B cell (primary cell): ENCODE data around the gene NUBP2. TPM values are rescaled to one million over a fixed set of nuclear protein-coding genes. Genes with fewer than 3 reads are reported as not detected.
A peak's percentile ranks its signal among the peaks of the same experiment; 100 is the strongest.

ENCODE experiments used
- ATAC-seq: fragments of 200-7000 bp; cut with Tn5 transposase; one replicate; pipeline ENCODE4 v1.10.0; 2021; ENCODE audit warnings: low read depth, mild to moderate bottlenecking, moderate number of reproducible peaks, moderate library complexity
- CTCF ChIA-PET: fragments of 350-600 bp; sonication (Branson Sonifier 250); formaldehyde crosslinking; loops from one replicate; lab custom pipeline; 2021; ENCODE audit warnings: antibody characterized with exemption, inconsistent platforms; lab: Charles Lee
- POLR2A ChIA-PET: fragments of 350-600 bp; sonication (Branson Sonifier 250); formaldehyde crosslinking; loops from one replicate; lab custom pipeline; 2021; ENCODE audit warnings: antibody characterized with exemption; lab: Charles Lee
- DNase-seq: peaks from one replicate; pipeline ENCODE4 v3.0.0; 2013
- H2AFZ ChIP-seq: 2 replicates; pipeline ENCODE4 v1.6.1; 2012; ENCODE audit warnings: mild to moderate bottlenecking, low read depth, low read length; ENCODE audit not compliant: insufficient read depth, poor library complexity, severe bottlenecking
- H3K27ac ChIP-seq, 2 donors: 1 replicate in 1 of 2; 2 replicates in 1 of 2; pipeline ENCODE4 v1.5.1; 2012 to 2013; ENCODE audit warnings: low read length in 2 of 2, mild to moderate bottlenecking in 2 of 2, moderate library complexity in 1 of 2
- H3K27me3 ChIP-seq, 4 experiments: fragments of 200-600 bp in 1 of 4; sonication (generic) in 1 of 4; replicated peaks in 1 of 4; 1 replicate in 2 of 4; 2 replicates in 2 of 4; pipeline versions ENCODE4 v1.6.1 to v1.7.0; 2013 to 2016; ENCODE audit warnings: low read length in 3 of 4, mild to moderate bottlenecking in 2 of 4, mixed read lengths in 1 of 4, moderate library complexity in 1 of 4; ENCODE audit not compliant: insufficient read depth in 4 of 4, control insufficient read depth in 3 of 4; ENCODE audit errors: control extremely low read depth in 1 of 4
- H3K36me3 ChIP-seq, 2 experiments: replicated peaks in 1 of 2; 1 replicate in 1 of 2; 2 replicates in 1 of 2; pipeline versions ENCODE4 v1.6.1 to v1.7.1; 2013; ENCODE audit warnings: low read length in 1 of 2; ENCODE audit not compliant: insufficient read depth in 2 of 2, control insufficient read depth in 1 of 2; ENCODE audit errors: control extremely low read depth in 1 of 2, extremely low read depth in 1 of 2
- H3K4me1 ChIP-seq, 2 donors: fragments of 200-600 bp in 1 of 2; sonication (generic) in 1 of 2; 1 replicate in 1 of 2; 2 replicates in 1 of 2; pipeline versions ENCODE4 v1.5.1 to v1.6.1; 2013 to 2017; ENCODE audit warnings: low read length in 2 of 2; ENCODE audit not compliant: control insufficient read depth in 2 of 2, insufficient read depth in 2 of 2
- H3K4me2 ChIP-seq: replicated peaks from 2 replicates; pipeline ENCODE3; 2012; ENCODE audit warnings: mild to moderate bottlenecking, low read depth, low read length; ENCODE audit not compliant: poor library complexity, severe bottlenecking
- H3K4me3 ChIP-seq, 5 experiments: fragments of 200-600 bp in 1 of 5; sonication (generic) in 1 of 5; 1 replicate in 3 of 5; 2 replicates in 2 of 5; pipeline versions ENCODE4 v1.5.1 to v1.7.0; 2011 to 2016; ENCODE audit warnings: low read length in 4 of 5, mild to moderate bottlenecking in 4 of 5, low read depth in 2 of 5, control low read depth in 1 of 5, moderate library complexity in 1 of 5; ENCODE audit not compliant: insufficient read depth in 1 of 5; ENCODE audit errors: control extremely low read depth in 1 of 5, extremely low read depth in 1 of 5
- H3K79me2 ChIP-seq: fragments of 200-600 bp; sonication (generic); one replicate; pipeline ENCODE4 v1.6.0; 2016; ENCODE audit warnings: low read length; ENCODE audit not compliant: control insufficient read depth, insufficient read depth
- H3K9ac ChIP-seq: fragments of 200-600 bp; sonication (generic); 2 replicates; pipeline ENCODE4 v1.6.1; 2017; ENCODE audit warnings: mild to moderate bottlenecking, low read length, moderate library complexity
- H3K9me3 ChIP-seq, 3 donors: one replicate each; pipeline versions ENCODE4 v1.6.1 to v1.7.1; 2013; ENCODE audit warnings: low read length in 2 of 3; ENCODE audit not compliant: control insufficient read depth in 2 of 3, insufficient read depth in 1 of 3; ENCODE audit errors: control extremely low read depth in 1 of 3
- H4K20me1 ChIP-seq: 2 replicates; pipeline ENCODE4 v1.6.0; 2012; ENCODE audit warnings: mild to moderate bottlenecking, low read length; ENCODE audit not compliant: insufficient read depth, control insufficient read depth, poor library complexity, severe bottlenecking
- H3K27ac Mint-ChIP-seq: one replicate; pipeline ENCODE4 v1.8.0; 2021; ENCODE audit warnings: mixed read lengths
- H3K27me3 Mint-ChIP-seq: one replicate; pipeline ENCODE4 v1.8.0; 2021; ENCODE audit warnings: mixed read lengths
- H3K4me1 Mint-ChIP-seq: one replicate; pipeline ENCODE4 v1.8.0; 2021; ENCODE audit warnings: mixed read lengths
- H3K4me3 Mint-ChIP-seq: one replicate; pipeline ENCODE4 v1.8.0; 2021; ENCODE audit warnings: mixed read lengths
- H3K9me3 Mint-ChIP-seq: one replicate; pipeline ENCODE4 v1.8.0; 2022; ENCODE audit warnings: mixed read lengths; ENCODE audit not compliant: insufficient read depth
- CTCF ChIP-seq: fragments of 200-600 bp; IDR thresholded peaks from one replicate; pipeline ENCODE4 v1.8.0; 2022; ENCODE audit warnings: antibody characterized with exemption, mild to moderate bottlenecking
- EZH2 ChIP-seq: IDR thresholded peaks from 2 replicates; pipeline ENCODE4 v1.6.1; 2012; ENCODE audit warnings: borderline replicate concordance, low read depth, mild to moderate bottlenecking, moderate library complexity, low read length; ENCODE audit not compliant: insufficient read depth, poor library complexity, severe bottlenecking
- WGBS: methylation state at CpG from one replicate; pipeline ENCODE4 v1.1.5; 2013; ENCODE audit warnings: missing lambda C conversion rate; ENCODE audit not compliant: insufficient coverage; 5-methylcytosine and 5-hydroxymethylcytosine counted together
- intact Hi-C: fragments of 100-400 bp; cut with micrococcal nuclease; formaldehyde crosslinking; loops from one replicate; pipeline ENCODE4 v1.10.0; 2022
- polyA plus RNA-seq: library from polyadenylated mRNA; depleted of rRNA; stranded (reverse); fragments of >200 nt; gene quantifications from 2 replicates; pipeline ENCODE4 v1.2.3, GENCODE V29; 2012
- total RNA-seq, 2 donors: library from RNA; stranded (reverse); fragments of 120-200 nt in 1 of 2; gene quantifications; 1 replicate in 1 of 2; 2 replicates in 1 of 2; pipeline versions ENCODE4 v1.2.3 to v1.2.4, GENCODE V29; 2013 to 2022

Gene NUBP2
- total and polyA plus RNA-seq, 2 donors (not counting 1 experiment from before 2014, with no cell fraction given), result 50.2 to 71.7 TPM

- H3K4me3 ChIP-seq, result no peak overlapping the region
- no peak overlapping the region for H3K4me2 ChIP-seq
- ATAC-seq, result no peak
- CTCF ChIA-PET, result interaction anchor here (0.6 kb wide), 1 partner anchor 75 kb away, joined by 3 read pairs; no protein-coding TSS in a partner anchor
- H3K27ac ChIP-seq, result no peak overlapping the region
- peaks cover 19 to 37% of the 10 kb centered on the region in 2 donors for H3K4me1 ChIP-seq
- no peaks in the 10 kb centered on the region for H3K9me3 ChIP-seq
- no peak overlapping the region for H3K9ac ChIP-seq
- H3K27me3 Mint-ChIP-seq, result no peaks in the 10 kb centered on the region
- H3K36me3 ChIP-seq, result peaks cover 0 to 29% of the 10 kb centered on the region in 2 experiments
- H3K27me3 ChIP-seq, result no peaks in the 10 kb centered on the region
- no peak for DNase-seq
- peak overlapping the region; percentile 32 for H3K27ac Mint-ChIP-seq
- peaks cover 25% of the 10 kb centered on the region for H3K4me1 Mint-ChIP-seq
- WGBS, result 91% methylated on average over 22 of the region's 28 CpGs
- H4K20me1 ChIP-seq, result peaks cover 75% of the 10 kb centered on the region
- intact Hi-C loops, result no loop called here
- TF ChIP-seq CTCF (no peak), EZH2 (no peak)
- no peak overlapping the region for H3K4me3 Mint-ChIP-seq
- POLR2A ChIA-PET, result no interaction called here
- peaks cover 46% of the 10 kb centered on the region for H3K79me2 ChIP-seq
- H3K9me3 Mint-ChIP-seq, result no peaks in the 10 kb centered on the region
- H2AFZ ChIP-seq, result no peak overlapping the region
Observed at GRCh38 chr16:1775846-1776671, 6.7 kb upstream of the NUBP2 start.

DNA sequence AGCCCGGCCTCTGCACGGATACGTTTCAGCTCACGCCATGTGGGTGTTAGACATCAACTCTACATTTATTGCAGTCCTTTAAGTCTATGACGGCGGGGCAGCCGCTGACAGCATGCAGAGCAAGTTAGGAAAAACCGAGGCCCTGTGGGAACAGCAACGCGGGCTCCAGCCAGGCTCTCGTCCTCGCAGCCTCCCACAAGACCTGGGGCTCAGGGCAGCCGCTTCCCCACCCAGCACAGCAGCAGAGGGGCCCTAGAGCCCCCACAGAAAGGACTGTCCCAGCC is 6.1 kb upstream of the NUBP2 start:
- no peak for TF ChIP-seq CTCF
- no peak for TF ChIP-seq EZH2
- Histone ChIP-seq H3K4me2 (no peak overlapping the region), H3K36me3 (peaks cover 0 to 29% of the 10 kb centered on the region in 2 experiments), H3K27ac (no peak overlapping the region), H3K9me3 (no peaks in the 10 kb centered on the region), H3K4me1 (peaks cover 25 to 42% of the 10 kb centered on the region in 2 donors), H3K4me3 (no peak overlapping the region), H3K79me2 (peaks cover 52% of the 10 kb centered on the region), H4K20me1 (peaks cover 80% of the 10 kb centered on the region), H2AFZ (no peak overlapping the region), H3K27me3 (no peaks in the 10 kb centered on the region), H3K9ac (no peak overlapping the region)
- WGBS, result 98% methylated on average over 12 of the region's 13 CpGs
- POLR2A ChIA-PET, result no interaction called here
- DNase-seq (no peak), ATAC-seq (no peak)
- no peaks in the 10 kb centered on the region for H3K9me3 Mint-ChIP-seq
- H3K27ac Mint-ChIP-seq, result no peak overlapping the region
- CTCF ChIA-PET, result interaction anchor here (0.6 kb wide), 1 partner anchor 75 kb away, joined by 3 read pairs; no protein-coding TSS in a partner anchor
- H3K4me3 Mint-ChIP-seq, result no peak overlapping the region
- intact Hi-C loops, result no loop called here
- no peaks in the 10 kb centered on the region for H3K27me3 Mint-ChIP-seq
- peaks cover 31% of the 10 kb centered on the region for H3K4me1 Mint-ChIP-seq
